Measurements from ENCODE around the gene SPRYD7. TPM values are rescaled to one million over a fixed set of nuclear protein-coding genes. Genes with fewer than 3 reads are reported as not detected.

The SPRYD7 gene
- total and polyA plus RNA-seq, 2 of the 8 experiments (the other 6 are each of a cell fraction or from before 2014, with no cell fraction given): 1.1 to 3.1 TPM

- TF ChIP-seq, protein P1, sequence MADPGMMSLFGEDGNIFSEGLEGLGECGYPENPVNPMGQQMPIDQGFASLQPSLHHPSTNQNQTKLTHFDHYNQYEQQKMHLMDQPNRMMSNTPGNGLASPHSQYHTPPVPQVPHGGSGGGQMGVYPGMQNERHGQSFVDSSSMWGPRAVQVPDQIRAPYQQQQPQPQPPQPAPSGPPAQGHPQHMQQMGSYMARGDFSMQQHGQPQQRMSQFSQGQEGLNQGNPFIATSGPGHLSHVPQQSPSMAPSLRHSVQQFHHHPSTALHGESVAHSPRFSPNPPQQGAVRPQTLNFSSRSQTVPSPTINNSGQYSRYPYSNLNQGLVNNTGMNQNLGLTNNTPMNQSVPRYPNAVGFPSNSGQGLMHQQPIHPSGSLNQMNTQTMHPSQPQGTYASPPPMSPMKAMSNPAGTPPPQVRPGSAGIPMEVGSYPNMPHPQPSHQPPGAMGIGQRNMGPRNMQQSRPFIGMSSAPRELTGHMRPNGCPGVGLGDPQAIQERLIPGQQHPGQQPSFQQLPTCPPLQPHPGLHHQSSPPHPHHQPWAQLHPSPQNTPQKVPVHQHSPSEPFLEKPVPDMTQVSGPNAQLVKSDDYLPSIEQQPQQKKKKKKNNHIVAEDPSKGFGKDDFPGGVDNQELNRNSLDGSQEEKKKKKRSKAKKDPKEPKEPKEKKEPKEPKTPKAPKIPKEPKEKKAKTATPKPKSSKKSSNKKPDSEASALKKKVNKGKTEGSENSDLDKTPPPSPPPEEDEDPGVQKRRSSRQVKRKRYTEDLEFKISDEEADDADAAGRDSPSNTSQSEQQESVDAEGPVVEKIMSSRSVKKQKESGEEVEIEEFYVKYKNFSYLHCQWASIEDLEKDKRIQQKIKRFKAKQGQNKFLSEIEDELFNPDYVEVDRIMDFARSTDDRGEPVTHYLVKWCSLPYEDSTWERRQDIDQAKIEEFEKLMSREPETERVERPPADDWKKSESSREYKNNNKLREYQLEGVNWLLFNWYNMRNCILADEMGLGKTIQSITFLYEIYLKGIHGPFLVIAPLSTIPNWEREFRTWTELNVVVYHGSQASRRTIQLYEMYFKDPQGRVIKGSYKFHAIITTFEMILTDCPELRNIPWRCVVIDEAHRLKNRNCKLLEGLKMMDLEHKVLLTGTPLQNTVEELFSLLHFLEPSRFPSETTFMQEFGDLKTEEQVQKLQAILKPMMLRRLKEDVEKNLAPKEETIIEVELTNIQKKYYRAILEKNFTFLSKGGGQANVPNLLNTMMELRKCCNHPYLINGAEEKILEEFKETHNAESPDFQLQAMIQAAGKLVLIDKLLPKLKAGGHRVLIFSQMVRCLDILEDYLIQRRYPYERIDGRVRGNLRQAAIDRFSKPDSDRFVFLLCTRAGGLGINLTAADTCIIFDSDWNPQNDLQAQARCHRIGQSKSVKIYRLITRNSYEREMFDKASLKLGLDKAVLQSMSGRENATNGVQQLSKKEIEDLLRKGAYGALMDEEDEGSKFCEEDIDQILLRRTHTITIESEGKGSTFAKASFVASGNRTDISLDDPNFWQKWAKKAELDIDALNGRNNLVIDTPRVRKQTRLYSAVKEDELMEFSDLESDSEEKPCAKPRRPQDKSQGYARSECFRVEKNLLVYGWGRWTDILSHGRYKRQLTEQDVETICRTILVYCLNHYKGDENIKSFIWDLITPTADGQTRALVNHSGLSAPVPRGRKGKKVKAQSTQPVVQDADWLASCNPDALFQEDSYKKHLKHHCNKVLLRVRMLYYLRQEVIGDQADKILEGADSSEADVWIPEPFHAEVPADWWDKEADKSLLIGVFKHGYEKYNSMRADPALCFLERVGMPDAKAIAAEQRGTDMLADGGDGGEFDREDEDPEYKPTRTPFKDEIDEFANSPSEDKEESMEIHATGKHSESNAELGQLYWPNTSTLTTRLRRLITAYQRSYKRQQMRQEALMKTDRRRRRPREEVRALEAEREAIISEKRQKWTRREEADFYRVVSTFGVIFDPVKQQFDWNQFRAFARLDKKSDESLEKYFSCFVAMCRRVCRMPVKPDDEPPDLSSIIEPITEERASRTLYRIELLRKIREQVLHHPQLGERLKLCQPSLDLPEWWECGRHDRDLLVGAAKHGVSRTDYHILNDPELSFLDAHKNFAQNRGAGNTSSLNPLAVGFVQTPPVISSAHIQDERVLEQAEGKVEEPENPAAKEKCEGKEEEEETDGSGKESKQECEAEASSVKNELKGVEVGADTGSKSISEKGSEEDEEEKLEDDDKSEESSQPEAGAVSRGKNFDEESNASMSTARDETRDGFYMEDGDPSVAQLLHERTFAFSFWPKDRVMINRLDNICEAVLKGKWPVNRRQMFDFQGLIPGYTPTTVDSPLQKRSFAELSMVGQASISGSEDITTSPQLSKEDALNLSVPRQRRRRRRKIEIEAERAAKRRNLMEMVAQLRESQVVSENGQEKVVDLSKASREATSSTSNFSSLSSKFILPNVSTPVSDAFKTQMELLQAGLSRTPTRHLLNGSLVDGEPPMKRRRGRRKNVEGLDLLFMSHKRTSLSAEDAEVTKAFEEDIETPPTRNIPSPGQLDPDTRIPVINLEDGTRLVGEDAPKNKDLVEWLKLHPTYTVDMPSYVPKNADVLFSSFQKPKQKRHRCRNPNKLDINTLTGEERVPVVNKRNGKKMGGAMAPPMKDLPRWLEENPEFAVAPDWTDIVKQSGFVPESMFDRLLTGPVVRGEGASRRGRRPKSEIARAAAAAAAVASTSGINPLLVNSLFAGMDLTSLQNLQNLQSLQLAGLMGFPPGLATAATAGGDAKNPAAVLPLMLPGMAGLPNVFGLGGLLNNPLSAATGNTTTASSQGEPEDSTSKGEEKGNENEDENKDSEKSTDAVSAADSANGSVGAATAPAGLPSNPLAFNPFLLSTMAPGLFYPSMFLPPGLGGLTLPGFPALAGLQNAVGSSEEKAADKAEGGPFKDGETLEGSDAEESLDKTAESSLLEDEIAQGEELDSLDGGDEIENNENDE (IDR thresholded peaks at IDR 0.05; ENCODE audit: insufficient replicate concordance, low read length): no peak
- no peak for TF ChIP-seq SIX5 (IDR thresholded peaks at IDR 0.05; ENCODE audit: low read depth, low read length)
- TF ChIP-seq YY1 (IDR thresholded peaks at IDR 0.05; ENCODE audit: low read depth, low read length): no peak
Observed at GRCh38 chr13:49878682-49879081, 57.5 kb downstream of the SPRYD7 start (continued).

All from H1 (cell line).